ENCODE results near the gene OR5W2. TPM values are rescaled to one million over a fixed set of nuclear protein-coding genes. Genes with fewer than 3 reads are reported as not detected.

Gene OR5W2
- total and polyA plus RNA-seq, 2 donors (not counting 3 experiments of a cell fraction or from before 2014, with no cell fraction given): not detected

- no peaks in the 10 kb centered on the region for H3K27me3 ChIP-seq (ENCODE audit: control insufficient read depth in 2 of 2, insufficient read depth in 2 of 2, low read length in 2 of 2)
- H3K4me2 ChIP-seq (ENCODE audit: insufficient read depth, low read length): no peak within 1 kb of the TSS
- no peak within 1 kb of the TSS for H2AFZ ChIP-seq (ENCODE audit: low read depth, low read length)
- no peaks in the 10 kb centered on the region for H3K36me3 ChIP-seq (ENCODE audit: control insufficient read depth in 2 of 2, extremely low read depth in 1 of 2, insufficient read depth in 2 of 2, low read length in 2 of 2)
- H4K20me1 ChIP-seq (replicated peaks; ENCODE audit: control insufficient read depth, extremely low read depth, insufficient read depth, low read length): no peaks in the 10 kb centered on the region
- dilution Hi-C loops (cut with MboI; ENCODE audit: extremely low pct_ligation_motif_present, low sequenced_read_pairs) (no loop called here), intact Hi-C loops (cut with micrococcal nuclease) (no loop called here)
- no TSS peak for BruUV-seq (replicated peaks)
- DNase-seq (ENCODE audit: low read depth, low spot score): no peak
- ChIA-PET CTCF (no interaction called here), POLR2A (no interaction called here)
- no peak within 1 kb of the TSS for H3K27ac ChIP-seq (ENCODE audit: insufficient read depth, low read depth, low read length)
- no peak within 1 kb of the TSS for H3K4me3 ChIP-seq (replicated peaks in 1 of 3; ENCODE audit: insufficient read depth in 1 of 3, low read depth in 1 of 3, low read length in 3 of 3)
- no peaks in the 10 kb centered on the region for H3K9me1 ChIP-seq (replicated peaks; ENCODE audit: control insufficient read depth, extremely low read depth, insufficient read depth, low read length)
- H3K79me2 ChIP-seq (ENCODE audit: control insufficient read depth, insufficient read depth, low read length): no peaks in the 10 kb centered on the region
- no peaks in the 10 kb centered on the region for H3K4me1 ChIP-seq (ENCODE audit: control insufficient read depth, extremely low read depth, insufficient read depth, low read length)
- TF ChIP-seq EZH2 (IDR thresholded peaks at IDR 0.05; ENCODE audit: borderline replicate concordance, low read depth, low read length, severe bottlenecking) (no peak), JUN (IDR thresholded peaks at IDR 0.05; ENCODE audit: borderline replicate concordance, insufficient read depth, insufficient read length, low read depth) (no peak), GATA2 (IDR thresholded peaks at IDR 0.05; ENCODE audit: insufficient read depth, insufficient read length, low read depth, low read length) (no peak), POLR2AphosphoS5 (IDR thresholded peaks at IDR 0.05; ENCODE audit: insufficient read depth, low read depth, low read length) (no peak), MAX (IDR thresholded peaks at IDR 0.05; ENCODE audit: insufficient read depth, insufficient read length) (no peak), MYC (IDR thresholded peaks at IDR 0.05; ENCODE audit: low read depth, low read length) (no peak), POLR2A (IDR thresholded peaks at IDR 0.05; ENCODE audit: low read depth, low read length) (no peak), CTCF (IDR thresholded peaks at IDR 0.05; ENCODE audit: extremely low read depth in 1 of 2, insufficient read depth in 1 of 2, low read depth in 1 of 2, low read length in 2 of 2) (no peak), FOS (IDR thresholded peaks at IDR 0.05; ENCODE audit: borderline replicate concordance, insufficient read depth, low read length) (no peak)
- no peaks in the 10 kb centered on the region for H3K9me3 ChIP-seq (replicated peaks; ENCODE audit: control insufficient read depth, insufficient read depth, low read length)
- no peak within 1 kb of the TSS for H3K9ac ChIP-seq (replicated peaks; ENCODE audit: extremely low read depth, insufficient read depth, low read length)
- FAIRE-seq: no peak
Measured at GRCh38 chr11:55936300-55936699, 21.9 kb upstream of the OR5W2 start, which contains the start of gene OR5I1. Gene OR5I1, minus strand, starts transcription at chr11:55936400. Its CDS starts 0 bp downstream, at chr11:55936400.

All from endothelial cell of umbilical vein (primary cell).